Activated CD4-positive, alpha-beta T cell treated with anti-CD3 and anti-CD28 coated beads, Interleukin-2, Interleukin-6, amounts not matched to agents 100 ng/mL and 50 ng/mL, durations not matched to agents 16 hours and 8 hours (primary cell): ENCODE data around the gene CES1.
"Not testable (repeated sequence)": the region's sequence is repeated elsewhere in the genome, so short reads cannot be mapped to it uniquely, and the experiment has no call there.

Source experiments
- DNase-seq: peaks from one replicate; pipeline ENCODE4 v3.0.0-alpha.2; 2020

Gene CES1

DNA sequence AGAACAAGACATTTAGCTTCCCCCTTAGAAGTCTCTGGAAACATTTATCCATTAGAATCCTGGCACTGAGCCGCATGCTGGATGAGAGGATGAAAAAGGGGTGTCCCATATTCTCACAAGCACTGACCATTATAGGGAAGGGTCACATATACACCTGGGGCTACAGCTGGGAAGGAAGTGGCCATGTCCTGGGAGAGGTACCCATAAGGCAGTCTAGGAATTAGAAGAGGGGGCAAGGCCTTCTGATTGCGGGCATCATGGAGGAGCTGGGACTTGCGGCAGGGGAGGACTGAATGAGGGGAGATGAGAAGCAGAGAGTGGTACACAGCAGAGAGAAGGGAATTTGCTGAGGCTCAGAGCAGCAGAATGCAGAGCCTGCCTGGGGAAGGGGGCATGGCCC lies 3.7 kb downstream of the CES1 start:
- not testable (repeated sequence) for DNase-seq

DNA sequence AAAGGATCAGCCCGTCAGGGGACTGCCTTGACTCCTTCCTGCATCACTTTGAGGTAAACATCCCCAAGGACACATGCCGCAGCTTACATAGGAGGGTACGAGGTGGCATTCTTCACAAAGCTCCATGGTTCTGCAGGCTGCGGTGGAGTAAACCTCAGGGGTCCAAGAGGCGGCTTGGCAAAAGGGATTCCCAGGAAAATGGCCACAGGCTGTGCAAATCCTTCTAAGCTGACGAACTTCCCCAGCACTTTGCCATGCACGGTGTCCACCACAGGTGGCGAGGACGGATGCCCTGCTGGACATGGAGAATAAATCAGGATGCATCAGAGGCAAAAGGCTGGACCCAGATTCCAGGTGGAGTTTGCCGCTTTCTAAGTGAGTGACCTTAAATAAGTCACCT lies 4.2 kb downstream of the CES1 start:
- no peak for DNase-seq

DNA sequence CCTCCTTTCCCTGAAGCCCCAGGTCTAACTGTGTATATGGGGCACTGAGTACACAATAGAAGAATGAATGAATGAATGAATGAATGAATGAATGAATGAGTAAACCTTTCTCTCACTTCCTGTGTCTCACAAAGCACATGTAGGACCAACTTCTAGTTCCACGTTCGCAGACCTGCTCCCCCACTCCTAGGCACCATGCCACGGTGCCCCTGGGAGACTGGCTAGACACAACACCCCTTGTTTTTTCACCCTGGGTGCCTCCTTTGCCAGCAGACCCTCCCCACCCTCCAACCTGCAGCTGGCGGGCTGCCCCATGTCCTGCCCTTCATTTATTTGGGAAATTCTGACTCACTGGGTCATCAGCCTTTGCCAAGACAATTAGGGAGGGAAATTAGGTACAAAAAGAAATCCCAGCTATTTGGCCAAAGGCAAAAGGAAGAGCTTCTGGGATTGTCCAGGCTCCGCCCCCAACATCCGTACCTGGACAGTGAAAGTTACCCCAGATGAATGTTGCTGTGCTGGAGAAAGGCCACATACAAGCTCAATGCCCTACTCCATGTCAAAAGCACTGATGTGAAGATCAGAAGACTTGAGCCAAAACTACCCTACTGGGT lies 7.7 kb downstream of the CES1 start:
- no peak for DNase-seq

GRCh38 chr16:55824473-55825000 lies 8.4 kb downstream of the CES1 start:
- no peak for DNase-seq

DNA sequence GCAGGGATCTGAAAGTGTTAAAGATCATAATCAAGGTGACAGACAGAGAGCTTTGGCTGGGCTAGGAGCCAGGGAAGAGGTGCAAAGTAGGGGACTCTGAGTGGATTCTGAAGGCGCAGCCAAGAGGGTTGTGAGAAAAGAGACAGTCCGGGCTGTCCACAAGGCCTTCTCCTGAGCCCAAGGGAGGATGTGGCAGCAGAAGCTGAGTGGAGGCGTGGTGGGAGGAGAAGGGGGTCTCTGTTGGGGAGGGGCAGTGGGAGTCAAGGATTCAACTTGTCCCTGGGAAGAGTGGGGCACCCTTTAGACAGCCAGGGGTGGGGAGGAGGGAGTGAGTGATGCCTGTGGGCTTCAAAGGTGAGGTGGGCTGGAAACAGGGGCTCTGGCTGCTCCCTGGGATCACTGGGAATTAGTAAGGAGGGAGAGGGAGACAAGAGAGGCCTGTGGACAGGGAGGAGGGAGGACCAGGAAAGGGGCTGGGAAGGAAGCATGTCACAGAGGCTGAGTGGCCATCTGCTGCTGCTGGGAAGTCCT lies 10.6 kb downstream of the CES1 start:
- DNase-seq, result no peak

GRCh38 chr16:55821210-55821609 lies 11.7 kb downstream of the CES1 start:
- DNase-seq, result no peak

- no peak for DNase-seq
Observed at GRCh38 chr16:55820615-55821014, 12.3 kb downstream of the CES1 start.

DNA sequence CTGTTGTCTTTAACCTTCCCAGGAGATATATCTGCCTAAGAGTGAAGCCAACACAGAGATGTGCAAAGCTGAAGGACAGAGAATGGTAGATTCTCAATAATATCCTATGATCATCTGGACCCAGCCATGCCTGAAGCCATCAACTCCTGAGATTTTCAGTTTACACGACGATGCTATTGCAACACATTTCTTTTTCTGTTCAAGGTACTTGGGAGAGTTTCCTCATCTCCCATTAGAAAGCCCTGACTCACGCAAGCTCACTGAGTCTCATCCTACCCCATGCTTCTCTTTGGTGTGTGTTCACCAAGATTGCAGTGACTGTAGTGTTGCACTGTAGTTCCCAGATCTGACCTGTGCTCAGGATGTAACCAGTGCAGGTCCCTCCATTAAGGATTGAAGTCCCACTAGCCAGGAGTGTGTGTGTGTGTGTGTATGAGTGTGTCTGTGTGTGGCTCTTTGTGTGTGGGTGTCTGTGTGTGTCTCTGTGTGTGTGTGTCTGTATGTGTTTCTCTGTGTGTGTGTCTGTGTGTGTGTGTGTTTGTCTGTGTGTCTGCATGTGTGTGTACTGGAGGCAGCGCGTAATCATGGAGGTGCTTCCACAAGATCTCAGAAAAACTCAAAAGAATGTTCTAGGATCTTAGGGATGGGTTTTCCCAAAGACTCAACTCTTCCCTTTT lies 15.5 kb downstream of the CES1 start:
- no peak for DNase-seq

DNA sequence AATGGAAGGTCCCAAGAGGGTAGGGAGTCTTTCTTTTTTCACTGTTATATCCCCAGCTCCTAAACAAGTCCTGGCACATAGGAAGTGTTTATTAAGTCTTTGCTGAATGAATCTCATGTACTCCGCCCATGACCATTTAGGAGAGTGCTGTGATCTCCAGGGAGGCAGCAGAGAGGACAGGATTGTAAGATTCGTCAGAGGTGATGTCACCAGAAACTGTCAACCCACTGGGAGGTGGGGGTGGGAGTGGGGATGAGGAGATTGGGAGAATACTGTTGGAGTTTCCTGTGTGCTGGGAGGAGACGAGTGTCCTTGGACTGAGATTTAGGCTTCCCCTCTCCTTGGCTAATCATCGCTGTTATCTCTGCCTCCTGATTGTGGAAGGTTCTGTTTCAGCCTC lies 16.7 kb downstream of the CES1 start:
- not testable (repeated sequence) for DNase-seq

DNA sequence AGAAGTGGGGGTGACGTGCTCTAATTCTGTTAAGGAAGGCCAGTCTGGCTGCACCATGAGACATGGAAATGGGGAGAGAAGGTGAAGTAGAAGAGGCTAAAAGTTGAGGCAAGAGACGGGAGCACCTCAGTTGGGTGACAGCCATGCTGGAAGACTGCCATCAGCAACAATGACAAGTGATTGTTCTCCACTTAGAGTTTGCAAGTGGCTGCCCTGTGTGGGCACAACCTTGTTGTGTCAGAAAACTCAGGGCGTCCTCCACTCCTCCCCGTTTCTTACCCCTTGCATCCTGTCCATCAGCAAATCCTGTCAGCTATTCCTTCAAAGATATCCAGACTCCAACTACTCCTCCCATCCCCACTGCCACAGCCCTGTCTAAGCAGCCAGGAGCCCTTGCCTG lies 17.6 kb downstream of the CES1 start:
- no peak for DNase-seq

DNA sequence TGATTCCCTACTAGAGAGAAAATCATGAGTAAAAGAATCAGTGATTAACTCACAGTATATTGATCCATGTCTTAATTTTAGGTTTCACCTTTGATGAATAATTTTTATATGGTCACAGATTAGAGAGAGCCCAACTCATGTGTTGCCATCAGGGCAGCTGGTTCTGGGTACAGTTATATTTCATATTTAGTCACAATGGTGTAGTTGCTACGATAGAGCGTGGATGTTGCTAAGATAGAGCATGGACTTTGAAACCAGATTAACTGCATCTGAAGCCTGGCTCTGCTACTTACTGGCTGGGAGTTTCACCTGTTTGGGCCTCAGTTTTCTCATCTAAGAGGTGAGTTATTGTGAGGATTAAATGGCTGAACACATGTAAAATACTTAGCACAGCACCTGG lies 18.7 kb downstream of the CES1 start:
- DNase-seq, result not testable (repeated sequence)

GRCh38 chr16:55813730-55814129 lies 19.2 kb downstream of the CES1 start:
- DNase-seq, result not testable (repeated sequence)

DNA sequence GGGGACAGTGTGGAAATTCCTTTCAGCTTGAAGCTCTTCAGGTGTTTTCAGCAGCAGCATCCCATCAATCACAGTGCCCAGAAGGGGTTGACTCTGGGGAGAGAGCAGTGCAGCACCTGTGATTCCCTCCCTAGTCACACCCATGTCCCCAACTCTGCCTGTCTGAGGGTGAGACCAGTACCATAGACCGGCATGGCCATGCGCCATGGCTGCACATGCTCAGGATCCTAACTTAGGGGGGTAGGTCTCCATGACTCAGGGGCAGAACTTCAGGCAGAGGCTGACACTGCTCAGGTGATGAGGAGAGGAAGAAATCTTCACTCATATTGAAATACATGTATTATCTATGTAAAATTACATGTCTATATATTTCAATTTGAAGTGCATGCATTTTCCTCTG lies 19.9 kb downstream of the CES1 start:
- no peak for DNase-seq

DNA sequence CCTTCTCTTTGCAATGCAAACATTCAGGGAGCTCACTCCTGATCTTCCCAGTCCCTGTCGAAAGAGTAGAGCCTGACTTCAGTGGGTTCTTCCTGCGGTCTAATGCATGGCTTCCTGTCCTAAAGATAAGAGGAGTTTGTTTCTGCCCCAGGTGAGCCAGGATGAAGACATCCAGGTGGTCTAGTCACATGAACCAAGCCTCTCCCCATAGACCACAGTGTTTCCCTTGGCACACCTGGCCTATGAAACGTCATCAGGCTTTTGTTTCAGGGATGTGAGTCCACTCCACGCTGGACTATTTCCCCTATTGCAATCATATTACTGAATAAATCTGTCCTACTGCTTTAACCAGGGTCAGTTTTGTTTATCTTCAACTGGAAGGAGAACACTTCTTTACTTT lies 21.1 kb downstream of the CES1 start:
- no peak for DNase-seq

DNA sequence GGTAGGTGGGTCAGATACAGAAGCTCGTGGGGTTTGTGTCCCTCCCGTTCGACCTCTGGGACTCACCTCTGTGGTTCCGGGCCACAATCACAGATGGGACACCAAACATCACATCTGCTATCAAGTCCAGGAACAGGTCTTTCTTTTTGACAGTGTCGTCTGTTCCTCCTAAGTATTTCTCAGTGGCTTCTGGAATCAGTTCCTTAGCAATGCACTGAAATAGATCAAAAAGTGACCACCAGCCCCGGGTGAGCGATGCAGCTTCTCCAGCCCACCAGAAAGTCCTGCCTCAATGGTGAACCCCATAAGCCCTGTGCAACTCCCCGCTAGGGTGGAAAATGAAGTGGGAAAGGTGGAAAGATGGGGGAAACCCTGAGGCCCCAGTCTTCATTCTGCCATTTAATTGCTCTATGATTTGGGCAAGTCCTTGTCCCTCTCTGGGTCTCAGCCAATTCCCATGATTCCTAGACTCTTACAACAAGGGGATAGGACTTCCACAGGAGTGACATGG lies 22.4 kb downstream of the CES1 start:
- no peak for DNase-seq

DNA sequence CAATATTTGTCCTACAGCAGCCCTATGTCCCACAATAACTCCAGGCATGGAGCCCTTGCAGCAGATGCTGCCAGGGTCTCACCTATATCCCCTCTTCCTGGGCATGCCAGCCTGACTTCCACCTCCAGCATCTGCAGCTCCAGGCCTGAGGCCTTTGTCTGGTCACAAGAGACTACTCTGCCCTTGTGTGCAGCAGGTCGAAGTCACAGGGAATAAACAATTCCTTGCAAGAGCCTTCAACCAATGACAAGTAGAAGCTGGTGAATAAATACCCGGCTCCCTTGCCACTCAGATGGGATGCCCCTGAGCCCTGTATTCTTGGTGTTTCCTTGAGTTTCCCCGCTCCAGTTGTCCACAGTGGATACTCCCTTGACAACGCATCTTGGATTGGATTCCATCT lies 23.0 kb downstream of the CES1 start:
- no peak for DNase-seq

GRCh38 chr16:55809386-55809785 lies 23.5 kb downstream of the CES1 start:
- DNase-seq, result no peak

GRCh38 chr16:55808286-55808685 lies 24.6 kb downstream of the CES1 start:
- DNase-seq, result not testable (repeated sequence)

GRCh38 chr16:55805104-55805503 lies 27.8 kb downstream of the CES1 start:
- not testable (repeated sequence) for DNase-seq

DNA sequence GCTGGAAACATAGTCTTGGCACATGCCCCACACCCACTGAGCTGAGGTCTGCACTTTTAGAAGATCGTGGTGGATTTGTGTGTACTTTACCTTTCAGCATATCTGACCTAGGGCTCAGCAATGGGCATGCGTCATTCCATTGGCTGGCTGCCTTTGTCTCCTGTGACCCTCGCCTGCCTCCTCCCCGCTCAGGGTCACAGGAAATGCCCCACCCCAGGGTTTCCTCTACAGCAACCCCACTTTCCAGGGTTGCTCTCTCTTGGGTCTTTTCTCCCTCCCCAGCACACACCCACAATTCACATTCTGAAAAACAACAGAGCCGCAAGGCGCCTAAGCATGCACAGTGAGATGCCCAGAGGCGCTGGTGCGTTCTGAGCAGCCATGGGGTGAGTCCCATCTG lies 29.2 kb downstream of the CES1 start:
- not testable (repeated sequence) for DNase-seq

DNA sequence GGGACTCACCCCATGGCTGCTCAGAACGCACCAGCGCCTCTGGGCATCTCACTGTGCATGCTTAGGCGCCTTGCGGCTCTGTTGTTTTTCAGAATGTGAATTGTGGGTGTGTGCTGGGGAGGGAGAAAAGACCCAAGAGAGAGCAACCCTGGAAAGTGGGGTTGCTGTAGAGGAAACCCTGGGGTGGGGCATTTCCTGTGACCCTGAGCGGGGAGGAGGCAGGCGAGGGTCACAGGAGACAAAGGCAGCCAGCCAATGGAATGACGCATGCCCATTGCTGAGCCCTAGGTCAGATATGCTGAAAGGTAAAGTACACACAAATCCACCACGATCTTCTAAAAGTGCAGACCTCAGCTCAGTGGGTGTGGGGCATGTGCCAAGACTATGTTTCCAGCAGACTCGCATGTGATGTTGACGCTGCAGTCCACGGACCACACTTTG lies 39.9 kb downstream of the CES1 start:
- DNase-seq, result not testable (repeated sequence)

DNA sequence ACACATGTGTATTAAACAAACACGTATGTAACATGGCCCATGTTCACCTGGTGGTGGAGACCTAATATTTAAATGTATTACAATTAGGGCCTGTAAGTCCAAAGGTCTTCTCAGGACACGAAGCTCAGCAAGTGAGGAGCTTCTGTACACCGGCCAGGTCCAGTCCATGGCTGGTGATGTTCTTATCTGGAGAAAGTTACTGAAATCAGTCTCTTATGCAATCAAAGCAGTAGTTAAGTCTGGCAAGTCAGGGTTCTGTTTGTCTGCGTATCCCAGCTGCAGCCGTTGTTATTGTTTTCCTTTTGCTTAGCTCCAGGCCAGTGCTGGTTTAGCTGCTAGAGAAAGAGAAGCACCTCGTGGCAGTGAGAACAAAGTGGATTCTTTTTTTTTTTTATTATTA lies 41.4 kb downstream of the CES1 start:
- DNase-seq, result not testable (repeated sequence)

DNA sequence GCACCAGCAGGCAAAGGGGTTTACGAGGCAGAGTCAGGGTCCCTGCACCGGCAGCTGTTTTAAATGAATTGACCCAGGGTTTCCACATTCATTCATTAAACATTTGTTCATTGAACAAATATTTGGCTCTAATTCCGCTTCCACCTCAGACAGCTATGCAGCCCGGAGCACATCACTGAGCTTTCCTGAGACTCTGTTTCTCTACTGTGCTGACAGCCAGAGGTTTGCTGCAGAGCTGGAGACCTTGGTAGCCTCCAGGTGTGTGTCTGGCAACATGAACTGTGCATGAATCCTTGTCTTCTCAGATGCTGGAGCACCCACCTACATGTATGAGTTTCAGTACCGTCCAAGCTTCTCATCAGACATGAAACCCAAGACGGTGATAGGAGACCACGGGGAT lies 42.7 kb downstream of the CES1 start:
- not testable (repeated sequence) for DNase-seq

DNA sequence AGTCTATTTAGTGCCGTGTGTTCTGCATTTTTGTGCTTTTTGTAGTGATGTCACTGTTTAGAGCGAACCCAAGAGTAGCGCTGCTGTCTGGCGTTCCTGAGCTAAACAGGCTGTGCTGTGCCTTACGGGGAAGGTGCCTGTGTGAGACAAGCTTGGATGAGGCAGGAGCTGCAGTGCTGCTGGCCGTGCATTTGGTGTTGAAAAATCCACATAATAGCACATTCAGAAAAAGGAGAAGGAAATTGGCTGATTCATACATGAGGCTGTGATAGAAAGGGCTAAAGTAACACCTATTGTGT lies 50.2 kb downstream of the CES1 start:
- DNase-seq, result not testable (repeated sequence)
